Neuronal stem cell (in vitro differentiated cells): Measurements from ENCODE around the gene ZNF439.
"Not testable (repeated sequence)": the region's sequence is repeated elsewhere in the genome, so short reads cannot be mapped to it uniquely, and the experiment has no call there.

Source experiments
- DNase-seq: peaks from one replicate; pipeline ENCODE4 v3.0.0-alpha.2; 2013; ENCODE audit warnings: low spot score
- H2AFZ ChIP-seq: one replicate; pipeline ENCODE4 v1.6.1; 2013; ENCODE audit warnings: mild to moderate bottlenecking, low read length, inconsistent platforms
- H2AK5ac ChIP-seq: 2 replicates; pipeline ENCODE4 v1.6.1; 2013; ENCODE audit warnings: low read depth, mild to moderate bottlenecking, inconsistent platforms, low read length, moderate library complexity, mixed read lengths
- H2BK120ac ChIP-seq: 2 replicates; pipeline ENCODE4 v1.6.1; 2013; ENCODE audit warnings: low read depth, mild to moderate bottlenecking, inconsistent platforms, low read length, moderate library complexity, mixed read lengths
- H2BK12ac ChIP-seq: one replicate; pipeline ENCODE4 v1.6.1; 2013; ENCODE audit warnings: low read length, inconsistent platforms
- H2BK15ac ChIP-seq: 2 replicates; pipeline ENCODE4 v1.6.1; 2013; ENCODE audit warnings: mild to moderate bottlenecking, low read length, inconsistent platforms, mixed read lengths
- H2BK5ac ChIP-seq: one replicate; pipeline ENCODE4 v1.6.1; 2013; ENCODE audit warnings: inconsistent platforms, mild to moderate bottlenecking, low read length, moderate library complexity
- H3K14ac ChIP-seq: one replicate; pipeline ENCODE4 v1.6.1; 2013; ENCODE audit warnings: low read length, inconsistent platforms
- H3K18ac ChIP-seq: 2 replicates; pipeline ENCODE4 v1.6.1; 2013; ENCODE audit warnings: low read length, inconsistent platforms
- H3K23ac ChIP-seq: 2 replicates; pipeline ENCODE4 v1.6.1; 2013; ENCODE audit warnings: low read depth, mild to moderate bottlenecking, mixed read lengths, low read length, inconsistent platforms; ENCODE audit not compliant: poor library complexity
- H3K27ac ChIP-seq: replicated peaks from 3 replicates; pipeline ENCODE4 v1.5.1; 2013; ENCODE audit warnings: low read length, inconsistent platforms
- H3K27me3 ChIP-seq, 3 experiments: 2 replicates each; pipeline ENCODE4 v1.6.1; 2013; ENCODE audit warnings: low read length in 3 of 3, mild to moderate bottlenecking in 2 of 3, inconsistent platforms in 1 of 3, low read depth in 1 of 3, mixed read lengths in 1 of 3, moderate library complexity in 1 of 3; ENCODE audit not compliant: control insufficient read depth in 3 of 3, insufficient read depth in 3 of 3
- H3K36me3 ChIP-seq, 2 donors: replicated peaks in 1 of 2; 2 replicates each; pipeline ENCODE4 v1.6.1; 2013; ENCODE audit warnings: low read length in 2 of 2; ENCODE audit not compliant: control insufficient read depth in 2 of 2, insufficient read depth in 2 of 2
- H3K4ac ChIP-seq: 2 replicates; pipeline ENCODE4 v1.6.1; 2013; ENCODE audit warnings: inconsistent platforms, mild to moderate bottlenecking, low read length, moderate library complexity
- H3K4me1 ChIP-seq, 2 donors: 1 replicate in 1 of 2; 2 replicates in 1 of 2; pipeline ENCODE4 v1.6.1; 2013; ENCODE audit warnings: low read length in 2 of 2, low read depth in 1 of 2; ENCODE audit not compliant: control insufficient read depth in 2 of 2, insufficient read depth in 1 of 2
- H3K4me2 ChIP-seq: one replicate; pipeline ENCODE4 v1.6.1; 2013; ENCODE audit warnings: mild to moderate bottlenecking, low read length, inconsistent platforms; ENCODE audit not compliant: insufficient read depth, poor library complexity, severe bottlenecking
- H3K4me3 ChIP-seq, 2 donors: 2 replicates each; pipeline ENCODE4 v1.5.1; 2013; ENCODE audit warnings: low read length in 2 of 2, mild to moderate bottlenecking in 2 of 2, inconsistent platforms in 1 of 2, moderate library complexity in 1 of 2
- H3K79me1 ChIP-seq: one replicate; pipeline ENCODE4 v1.6.1; 2013; ENCODE audit warnings: low read depth, mild to moderate bottlenecking, inconsistent platforms, low read length, moderate library complexity
- H3K9ac ChIP-seq: one replicate; pipeline ENCODE4 v1.6.1; 2013; ENCODE audit warnings: mild to moderate bottlenecking, low read depth, low read length, inconsistent platforms; ENCODE audit not compliant: poor library complexity
- H3K9me3 ChIP-seq, 2 donors: replicated peaks in 1 of 2; 2 replicates each; pipeline versions ENCODE3 to v1.6.1; 2013; ENCODE audit warnings: low read length in 2 of 2, mild to moderate bottlenecking in 2 of 2, inconsistent platforms in 1 of 2, low read depth in 1 of 2, mixed read lengths in 1 of 2, moderate library complexity in 1 of 2; ENCODE audit not compliant: control insufficient read depth in 2 of 2, insufficient read depth in 1 of 2
- H4K8ac ChIP-seq: one replicate; pipeline ENCODE4 v1.6.1; 2013; ENCODE audit warnings: low read depth, mild to moderate bottlenecking, inconsistent platforms, low read length, moderate library complexity
- H4K91ac ChIP-seq: one replicate; pipeline ENCODE4 v1.6.1; 2013; ENCODE audit warnings: low read length, low read depth, mild to moderate bottlenecking, inconsistent platforms; ENCODE audit not compliant: poor library complexity
- WGBS, 2 donors: extraction: QIAGEN DNeasy Blood & Tissue Kit; methylation state at CpG; one replicate each; pipeline ENCODE4 v1.1.7; 2013; ENCODE audit warnings: missing lambda C conversion rate in 2 of 2, mixed read lengths in 1 of 2; ENCODE audit not compliant: insufficient read length in 2 of 2, insufficient replicate concordance in 1 of 2; ENCODE audit errors: extremely low coverage in 2 of 2; 5-methylcytosine and 5-hydroxymethylcytosine counted together

ZNF439 gene

GRCh38 chr19:11887234-11887610 lies 38.7 kb downstream of the ZNF439 start:
- H4K91ac ChIP-seq, result no peak overlapping the region
- peak overlapping the region; percentile 6 for H3K23ac ChIP-seq
- DNase-seq, result no peak
- no peaks in the 10 kb centered on the region for H3K27me3 ChIP-seq
- H2BK12ac ChIP-seq, result no peak overlapping the region
- no peak overlapping the region for H3K14ac ChIP-seq
- H3K9ac ChIP-seq, result peak overlapping the region; percentile 45
- no peak overlapping the region for H2BK5ac ChIP-seq
- WGBS, 2 donors, result no CpG with 5 or more reads among the region's 7 CpGs
- H3K27ac ChIP-seq, result peak overlapping the region; percentile 47
- H3K4ac ChIP-seq, result no peak overlapping the region
- H3K4me2 ChIP-seq, result peak overlapping the region; percentile 34
- no peak overlapping the region for H2AK5ac ChIP-seq
- H3K18ac ChIP-seq, result peak overlapping the region; percentile 61
- peak overlapping the region; percentile 93 for H2AFZ ChIP-seq
- no peak overlapping the region for H4K8ac ChIP-seq
- peak overlapping the region; percentile 40 for H2BK15ac ChIP-seq
- H3K4me1 ChIP-seq, result peaks cover 3 to 17% of the 10 kb centered on the region in 2 donors
- H3K36me3 ChIP-seq, result peaks cover 3 to 17% of the 10 kb centered on the region in 2 donors
- H3K79me1 ChIP-seq, result no peaks in the 10 kb centered on the region
- H3K9me3 ChIP-seq, result peaks cover 9 to 24% of the 10 kb centered on the region in 2 donors
- H3K4me3 ChIP-seq, result peak overlapping the region in 1 of 2 donors; percentile 83
- H2BK120ac ChIP-seq, result no peak overlapping the region

DNA sequence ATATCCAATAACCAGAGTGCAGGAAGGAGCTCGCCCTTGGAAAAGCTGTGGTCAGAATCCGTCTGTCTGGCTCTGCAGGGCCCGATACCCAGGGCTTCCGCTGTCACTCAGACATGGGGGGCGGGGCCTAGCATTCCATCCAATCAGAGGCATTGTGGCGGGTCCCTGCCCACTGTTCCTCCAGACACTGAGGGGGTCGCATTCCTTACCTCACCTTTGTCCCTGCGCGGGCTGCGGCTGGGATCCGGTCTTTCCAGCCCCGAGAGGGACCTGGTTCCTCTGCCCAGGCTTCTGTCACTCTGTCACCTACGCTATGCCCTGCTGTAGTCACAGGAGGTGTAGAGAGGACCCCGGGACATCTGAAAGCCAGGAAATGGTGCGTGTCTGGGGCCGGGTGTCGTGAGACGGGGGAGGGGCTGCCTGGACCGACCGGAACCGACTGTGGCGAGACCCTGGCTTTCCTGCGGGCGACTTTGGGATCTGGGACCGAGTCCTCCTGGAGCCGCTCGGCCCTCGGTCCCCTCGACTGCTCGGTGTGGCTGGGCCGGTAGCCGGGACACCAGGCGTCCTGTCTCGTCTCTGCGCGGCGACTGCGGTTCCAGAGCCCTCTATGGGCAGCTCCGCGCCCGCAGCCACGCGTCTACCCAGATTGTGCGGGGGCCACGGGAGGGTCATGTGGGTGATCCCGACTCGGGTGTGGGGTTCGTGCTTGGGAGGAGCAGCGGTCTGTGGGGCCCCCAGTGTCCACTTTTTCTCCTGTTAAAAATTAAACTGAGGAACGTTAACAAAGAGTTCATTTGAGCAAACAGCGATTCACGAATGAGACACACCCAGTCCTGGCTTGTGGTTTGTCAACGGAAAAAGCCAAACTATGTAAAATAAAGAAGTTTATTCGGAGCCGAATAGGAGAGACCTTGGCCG lies 39.3 kb downstream of the ZNF439 start, which contains the start of gene ZNF69:
TSS of gene ZNF69 (plus strand) at position 172 of the 921 bp plus-strand sequence. CDS start at position 314, 142 bp downstream.
- H3K4me2 ChIP-seq, result peak within 1 kb of the TSS; percentile 68

DNA sequence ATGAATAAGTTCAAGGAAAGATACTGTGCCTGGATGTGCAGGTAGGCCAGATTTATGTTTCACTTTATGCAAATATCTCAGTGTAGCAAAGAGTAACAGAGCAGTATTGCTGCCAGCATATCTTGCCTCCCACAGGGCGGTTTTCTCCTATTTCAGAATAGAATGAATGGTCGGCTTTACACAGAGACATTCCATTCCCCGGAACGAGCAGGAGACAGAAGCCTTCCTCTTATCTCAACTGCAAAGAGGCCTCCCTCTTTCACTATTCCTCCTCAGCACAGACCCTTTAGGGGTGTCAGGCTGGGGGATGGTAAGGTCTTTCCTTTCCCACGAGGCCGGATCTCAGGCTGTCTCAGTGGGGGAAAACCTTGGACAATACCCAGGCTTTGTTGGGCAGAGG lies 41.4 kb downstream of the ZNF439 start:
- H3K23ac ChIP-seq, H2BK12ac ChIP-seq, H3K14ac ChIP-seq, H3K18ac ChIP-seq, H2AFZ ChIP-seq, H2BK15ac ChIP-seq, H4K91ac ChIP-seq, H3K27me3 ChIP-seq, H3K79me1 ChIP-seq, H3K4ac ChIP-seq, H3K9ac ChIP-seq, H4K8ac ChIP-seq, H2AK5ac ChIP-seq, H2BK120ac ChIP-seq: not testable (repeated sequence)
- Histone ChIP-seq H3K4me3 (peak overlapping the region in 1 of 2 donors; percentile 83), H3K9me3 (peaks cover 30 to 51% of the 10 kb centered on the region in 2 donors), H3K36me3 (peaks cover 19 to 44% of the 10 kb centered on the region in 2 donors), H2BK5ac (peak overlapping the region; percentile 49), H3K4me1 (peaks cover 3 to 17% of the 10 kb centered on the region in 2 donors), H3K4me2 (peak overlapping the region; percentile 59), H3K27ac (peak overlapping the region; percentile 91)
- peak; percentile 49 for DNase-seq
- no CpG with 5 or more reads among the region's 6 CpGs for WGBS, 2 donors

More for the DNA sequence above, 39.3 kb downstream of the ZNF439 start, which contains the start of gene ZNF69:
- Histone ChIP-seq H3K9ac (peak within 1 kb of the TSS; percentile 89), H3K4ac (peak within 1 kb of the TSS; percentile 58), H3K27ac (peak within 1 kb of the TSS; percentile 98), H3K18ac (peak within 1 kb of the TSS; percentile 99), H3K14ac (peak within 1 kb of the TSS; percentile 98), H2BK5ac (peak within 1 kb of the TSS; percentile 99), H3K36me3 (peaks cover 5 to 23% of the 10 kb centered on the region in 2 donors), H4K91ac (no peak within 1 kb of the TSS), H2AFZ (peak within 1 kb of the TSS; percentile 93), H3K23ac (peak within 1 kb of the TSS; percentile 68), H2BK12ac (peak within 1 kb of the TSS; percentile 33), H3K4me3 (peak within 1 kb of the TSS; percentile 83 to 88), H3K27me3 (no peaks in the 10 kb centered on the region), H2BK120ac (peak within 1 kb of the TSS; percentile 56), H3K4me1 (peaks cover 3 to 17% of the 10 kb centered on the region in 2 donors), H4K8ac (no peak within 1 kb of the TSS), H2AK5ac (peak within 1 kb of the TSS; percentile 77), H2BK15ac (peak within 1 kb of the TSS; percentile 87), H3K9me3 (peaks cover 13 to 31% of the 10 kb centered on the region in 2 donors), H3K79me1 (peaks cover under 1% of the 10 kb centered on the region)
- no CpG with 5 or more reads among the region's 56 CpGs for WGBS, 2 donors
- DNase-seq, result peak; percentile 89

DNA sequence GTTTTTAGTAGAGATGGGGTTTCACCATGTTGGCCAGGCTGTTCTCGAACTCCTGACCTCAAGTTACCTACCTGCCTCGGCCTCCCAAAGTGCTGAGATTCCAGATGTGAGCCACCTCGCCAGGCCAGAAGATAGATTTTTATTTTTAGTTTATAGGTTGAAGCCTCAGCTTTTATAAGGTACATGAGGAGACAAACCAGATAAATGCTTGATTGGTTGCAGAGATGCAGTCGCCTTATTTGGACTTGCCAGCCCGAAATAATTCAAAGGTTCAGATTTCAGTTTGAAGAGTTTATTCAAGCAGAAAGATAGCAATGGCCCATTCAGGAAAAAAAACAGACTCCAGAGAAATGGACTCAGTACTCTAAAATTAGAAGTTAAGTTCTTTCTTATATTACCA lies 42.1 kb downstream of the ZNF439 start:
- Histone ChIP-seq H2BK120ac (no peak overlapping the region), H3K79me1 (peaks cover 5% of the 10 kb centered on the region), H3K9ac (no peak overlapping the region), H2AFZ (no peak overlapping the region), H3K27me3 (no peaks in the 10 kb centered on the region), H3K4me1 (peaks cover 3 to 17% of the 10 kb centered on the region in 2 donors), H3K14ac (no peak overlapping the region), H3K18ac (no peak overlapping the region), H3K27ac (peak overlapping the region; percentile 91), H4K8ac (no peak overlapping the region), H3K4me3 (peak overlapping the region in 1 of 2 donors; percentile 31), H3K36me3 (peaks cover 25 to 51% of the 10 kb centered on the region in 2 donors), H2BK15ac (no peak overlapping the region), H2BK5ac (no peak overlapping the region), H3K23ac (no peak overlapping the region), H2BK12ac (no peak overlapping the region), H3K4me2 (no peak overlapping the region), H2AK5ac (no peak overlapping the region), H4K91ac (no peak overlapping the region), H3K9me3 (peaks cover 35 to 53% of the 10 kb centered on the region in 2 donors), H3K4ac (no peak overlapping the region)
- DNase-seq, result no peak
- no CpG with 5 or more reads among the region's 5 CpGs for WGBS, 2 donors
